Endodermal cell (in vitro differentiated cells): ENCODE data around the gene CCNQ. TPM values are rescaled to one million over a fixed set of nuclear protein-coding genes. Genes with fewer than 3 reads are reported as not detected.

ENCODE experiments used
- DNase-seq: peaks from one replicate; pipeline ENCODE4 v3.0.0-alpha.2; 2017
- H3K27ac ChIP-seq: 2 replicates; pipeline ENCODE4 v1.5.1; 2013; ENCODE audit warnings: mild to moderate bottlenecking, low read depth, low read length, moderate library complexity
- H3K27me3 ChIP-seq: 2 replicates; pipeline ENCODE4 v1.6.1; 2013; ENCODE audit warnings: mild to moderate bottlenecking, low read length, moderate library complexity; ENCODE audit not compliant: insufficient read depth, control insufficient read depth, poor library complexity, severe bottlenecking
- H3K36me3 ChIP-seq: 2 replicates; pipeline ENCODE4 v1.7.0; 2013; ENCODE audit warnings: mild to moderate bottlenecking, low read length, moderate library complexity; ENCODE audit not compliant: control insufficient read depth, insufficient read depth
- H3K4me1 ChIP-seq: one replicate; pipeline ENCODE4 v1.7.0; 2013; ENCODE audit warnings: low read length; ENCODE audit not compliant: control insufficient read depth, insufficient read depth
- H3K4me3 ChIP-seq: 2 replicates; pipeline ENCODE4 v1.5.1; 2013; ENCODE audit warnings: mild to moderate bottlenecking, low read length, moderate library complexity
- H3K9ac ChIP-seq: 2 replicates; pipeline ENCODE4 v1.6.1; 2013; ENCODE audit warnings: mild to moderate bottlenecking, low read length, moderate library complexity; ENCODE audit not compliant: poor library complexity, severe bottlenecking; ENCODE audit errors: extremely low read depth
- H3K9me3 ChIP-seq: 2 replicates; pipeline ENCODE4 v1.6.1; 2013; ENCODE audit warnings: mild to moderate bottlenecking, low read length, moderate library complexity; ENCODE audit not compliant: control insufficient read depth
- H3K27ac Mint-ChIP-seq: 2 replicates; pipeline ENCODE4 v1.8.0; 2020; ENCODE audit warnings: mixed read lengths
- H3K27me3 Mint-ChIP-seq: 2 replicates; pipeline ENCODE4 v1.8.0; 2021; ENCODE audit warnings: mild to moderate bottlenecking, mixed read lengths; ENCODE audit not compliant: insufficient read depth
- H3K36me3 Mint-ChIP-seq: 2 replicates; pipeline ENCODE4 v1.8.0; 2020; ENCODE audit warnings: low read depth, mixed read lengths
- H3K4me1 Mint-ChIP-seq: 2 replicates; pipeline ENCODE4 v1.8.0; 2020; ENCODE audit warnings: mixed read lengths
- H3K4me3 Mint-ChIP-seq: 2 replicates; pipeline ENCODE4 v1.8.0; 2020; ENCODE audit warnings: mild to moderate bottlenecking, moderate library complexity, mixed read lengths
- H3K9me3 Mint-ChIP-seq: 2 replicates; pipeline ENCODE4 v1.8.0; 2020; ENCODE audit warnings: mild to moderate bottlenecking, mixed read lengths
- WGBS, 2 experiments: methylation state at CpG; one replicate each; pipeline versions ENCODE4 v1.1.5 to v1.1.7; 2013; ENCODE audit warnings: missing lambda C conversion rate in 2 of 2, mixed read lengths in 1 of 2; ENCODE audit not compliant: insufficient coverage in 1 of 2, insufficient read length in 1 of 2; 5-methylcytosine and 5-hydroxymethylcytosine counted together
- total RNA-seq, 2 donors: library from RNA; stranded (reverse); fragmentation: NEBNext Ultra II Directional in 1 of 2; extraction: Animal tissue kit (Norgen Biotek cat#: 25700) in 1 of 2; gene quantifications; 2 replicates in 1 of 2; 3 replicates in 1 of 2; pipeline ENCODE4 v1.2.1, GENCODE V29; 2021
- TF ChIP-seq, protein P1 (sequence below): fragments of 200-600 bp; sonication (generic); conservative IDR thresholded peaks from 2 replicates; pipeline ENCODE4 v1.5.0; 2021; ENCODE audit warnings: antibody characterized with exemption, mild to moderate bottlenecking

The CCNQ gene
- total RNA-seq, 2 donors from 2014 or later = 17.1 to 20.8 TPM

- Mint-ChIP-seq H3K27ac (no peak overlapping the region), H3K27me3 (no peaks in the 10 kb centered on the region), H3K4me1 (no peaks in the 10 kb centered on the region), H3K36me3 (no peaks in the 10 kb centered on the region), H3K9me3 (peaks cover 81% of the 10 kb centered on the region), H3K4me3 (no peak overlapping the region)
- no peak overlapping the region for H3K27ac ChIP-seq
- H3K27me3 ChIP-seq = no peaks in the 10 kb centered on the region
- TF ChIP-seq, protein P1, sequence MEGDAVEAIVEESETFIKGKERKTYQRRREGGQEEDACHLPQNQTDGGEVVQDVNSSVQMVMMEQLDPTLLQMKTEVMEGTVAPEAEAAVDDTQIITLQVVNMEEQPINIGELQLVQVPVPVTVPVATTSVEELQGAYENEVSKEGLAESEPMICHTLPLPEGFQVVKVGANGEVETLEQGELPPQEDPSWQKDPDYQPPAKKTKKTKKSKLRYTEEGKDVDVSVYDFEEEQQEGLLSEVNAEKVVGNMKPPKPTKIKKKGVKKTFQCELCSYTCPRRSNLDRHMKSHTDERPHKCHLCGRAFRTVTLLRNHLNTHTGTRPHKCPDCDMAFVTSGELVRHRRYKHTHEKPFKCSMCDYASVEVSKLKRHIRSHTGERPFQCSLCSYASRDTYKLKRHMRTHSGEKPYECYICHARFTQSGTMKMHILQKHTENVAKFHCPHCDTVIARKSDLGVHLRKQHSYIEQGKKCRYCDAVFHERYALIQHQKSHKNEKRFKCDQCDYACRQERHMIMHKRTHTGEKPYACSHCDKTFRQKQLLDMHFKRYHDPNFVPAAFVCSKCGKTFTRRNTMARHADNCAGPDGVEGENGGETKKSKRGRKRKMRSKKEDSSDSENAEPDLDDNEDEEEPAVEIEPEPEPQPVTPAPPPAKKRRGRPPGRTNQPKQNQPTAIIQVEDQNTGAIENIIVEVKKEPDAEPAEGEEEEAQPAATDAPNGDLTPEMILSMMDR = no peak
- H3K4me3 ChIP-seq = no peak overlapping the region
- DNase-seq = no peak
- 84 to 96% methylated on average over 5 to 14 of the region's 14 CpGs for WGBS, 2 experiments
- H3K4me1 ChIP-seq = no peaks in the 10 kb centered on the region
- no peak overlapping the region for H3K9ac ChIP-seq
- no peaks in the 10 kb centered on the region for H3K9me3 ChIP-seq
- no peaks in the 10 kb centered on the region for H3K36me3 ChIP-seq
Measured at GRCh38 chrX:153564047-153564606, 34.8 kb downstream of the CCNQ start.

GRCh38 chrX:153562546-153562945 is 36.4 kb downstream of the CCNQ start:
- H3K9me3 Mint-ChIP-seq = peaks cover 81% of the 10 kb centered on the region
- TF ChIP-seq, protein P1 = no peak
- no peaks in the 10 kb centered on the region for H3K36me3 ChIP-seq
- no peaks in the 10 kb centered on the region for H3K27me3 Mint-ChIP-seq
- H3K4me3 ChIP-seq = no peak overlapping the region
- no peak for DNase-seq
- H3K9ac ChIP-seq = no peak overlapping the region
- no peak overlapping the region for H3K27ac ChIP-seq
- no peak overlapping the region for H3K27ac Mint-ChIP-seq
- WGBS, 2 experiments = 95 to 100% methylated on average over 2 to 9 of the region's 9 CpGs
- no peak overlapping the region for H3K4me3 Mint-ChIP-seq
- no peaks in the 10 kb centered on the region for H3K4me1 Mint-ChIP-seq
- H3K9me3 ChIP-seq = no peaks in the 10 kb centered on the region
- H3K27me3 ChIP-seq = no peaks in the 10 kb centered on the region
- no peaks in the 10 kb centered on the region for H3K4me1 ChIP-seq
- H3K36me3 Mint-ChIP-seq = no peaks in the 10 kb centered on the region

DNA sequence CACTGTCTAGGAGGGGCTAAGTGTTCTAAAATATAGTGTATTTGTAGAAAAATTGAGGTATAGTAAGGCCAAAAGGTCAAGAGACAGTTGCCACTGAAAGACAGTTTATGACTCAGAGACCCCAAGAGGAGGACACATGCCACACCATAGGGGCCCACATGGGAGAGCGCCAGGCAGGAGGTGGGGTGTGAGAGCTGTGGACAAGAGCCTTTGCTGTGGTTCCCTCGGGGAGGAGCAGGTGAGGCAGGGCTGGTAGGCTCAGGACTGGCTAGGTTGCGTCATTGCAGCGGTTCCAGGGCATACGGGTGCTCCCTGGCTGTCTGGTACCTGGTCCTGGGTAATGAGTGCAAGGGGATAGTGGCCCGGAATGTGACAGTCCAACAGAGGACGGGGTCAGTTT is 37.6 kb downstream of the CCNQ start:
- Mint-ChIP-seq H3K4me3 (no peak overlapping the region), H3K36me3 (no peaks in the 10 kb centered on the region)

More for the DNA sequence above, 37.6 kb downstream of the CCNQ start:
- no peaks in the 10 kb centered on the region for H3K27me3 ChIP-seq
- WGBS, 2 experiments = 91 to 96% methylated on average over 6 to 7 of the region's 7 CpGs
- no peak overlapping the region for H3K27ac Mint-ChIP-seq
- no peak overlapping the region for H3K27ac ChIP-seq
- H3K4me3 ChIP-seq = no peak overlapping the region
- H3K9ac ChIP-seq = no peak overlapping the region
- TF ChIP-seq, protein P1 = no peak
- no peaks in the 10 kb centered on the region for H3K4me1 ChIP-seq
- H3K27me3 Mint-ChIP-seq = no peaks in the 10 kb centered on the region
- no peaks in the 10 kb centered on the region for H3K36me3 ChIP-seq
- H3K4me1 Mint-ChIP-seq = no peaks in the 10 kb centered on the region
- peaks cover 76% of the 10 kb centered on the region for H3K9me3 Mint-ChIP-seq
- no peaks in the 10 kb centered on the region for H3K9me3 ChIP-seq
- DNase-seq = no peak
